ENCODE data around the gene BAZ1A.
"Not testable (repeated sequence)": the region's sequence is repeated elsewhere in the genome, so short reads cannot be mapped to it uniquely, and the experiment has no call there.

Gene BAZ1A

GRCh38 chr14:34737079-34737478, 138.1 kb downstream of the BAZ1A start:
- not testable (repeated sequence) for H3K4me3 ChIP-seq (ENCODE audit: low read depth, low read length)

- no peak overlapping the region for H3K4me3 ChIP-seq (ENCODE audit: low read depth, low read length)
These were observed 141.9 kb downstream of the BAZ1A start for GRCh38 chr14:34733245-34733644.

GRCh38 chr14:34732802-34733201, 142.4 kb downstream of the BAZ1A start:
- no peak overlapping the region for H3K4me3 ChIP-seq (ENCODE audit: low read depth, low read length)

GRCh38 chr14:34723867-34724266, 151.3 kb downstream of the BAZ1A start:
- no peak overlapping the region for H3K4me3 ChIP-seq (ENCODE audit: low read depth, low read length)

- H3K4me3 ChIP-seq (ENCODE audit: low read depth, low read length) = no peak overlapping the region
These were observed 152.2 kb downstream of the BAZ1A start for GRCh38 chr14:34722723-34723545.

- no peak overlapping the region for H3K4me3 ChIP-seq (ENCODE audit: low read depth, low read length)
These were observed 154.0 kb downstream of the BAZ1A start for GRCh38 chr14:34721129-34721528.

GRCh38 chr14:34718750-34719304, 156.3 kb downstream of the BAZ1A start:
- H3K4me3 ChIP-seq (ENCODE audit: low read depth, low read length) = no peak overlapping the region

GRCh38 chr14:34715127-34715863, 159.9 kb downstream of the BAZ1A start:
- H3K4me3 ChIP-seq (ENCODE audit: low read depth, low read length) = peak overlapping the region; percentile 82

GRCh38 chr14:34714320-34715126, 160.6 kb downstream of the BAZ1A start, which contains the start of gene CFL2:
Gene CFL2 (minus strand): TSS chr14:34714593. CDS start chr14:34714540, 53 bp downstream.
- H3K4me3 ChIP-seq (ENCODE audit: low read depth, low read length) = peak within 1 kb of the TSS; percentile 82

- H3K4me3 ChIP-seq (ENCODE audit: low read depth, low read length) = peak overlapping the region; percentile 82
These were observed 161.4 kb downstream of the BAZ1A start for GRCh38 chr14:34713681-34714319.

GRCh38 chr14:34713122-34713680, 162.0 kb downstream of the BAZ1A start:
- H3K4me3 ChIP-seq (ENCODE audit: low read depth, low read length) = peak overlapping the region; percentile 82

GRCh38 chr14:34711796-34712712, 163.1 kb downstream of the BAZ1A start:
- H3K4me3 ChIP-seq (ENCODE audit: low read depth, low read length) = no peak overlapping the region

GRCh38 chr14:34711169-34711568, 164.0 kb downstream of the BAZ1A start:
- H3K4me3 ChIP-seq (ENCODE audit: low read depth, low read length) = no peak overlapping the region

GRCh38 chr14:34710744-34711143, 164.4 kb downstream of the BAZ1A start:
- H3K4me3 ChIP-seq (ENCODE audit: low read depth, low read length) = no peak overlapping the region

- no peak overlapping the region for H3K4me3 ChIP-seq (ENCODE audit: low read depth, low read length)
These were observed 165.2 kb downstream of the BAZ1A start for GRCh38 chr14:34710006-34710405.

GRCh38 chr14:34707722-34708121, 167.4 kb downstream of the BAZ1A start:
- no peak overlapping the region for H3K4me3 ChIP-seq (ENCODE audit: low read depth, low read length)
